ENCODE data around the gene ARHGAP26. TPM values are rescaled to one million over a fixed set of nuclear protein-coding genes. Genes with fewer than 3 reads are reported as not detected.

The ARHGAP26 gene
- total RNA-seq, 1 donor from 2014 or later: 71.6 TPM

GRCh38 chr5:143008032-143008431 lies 237.9 kb downstream of the ARHGAP26 start:
- no peak for ATAC-seq
- no peak for DNase-seq (ENCODE audit: low spot score)
- intact Hi-C loops (cut with DNase I): loop anchor here (10.0 kb wide), 1 partner anchor 817 kb away; no protein-coding TSS in a partner anchor

DNA sequence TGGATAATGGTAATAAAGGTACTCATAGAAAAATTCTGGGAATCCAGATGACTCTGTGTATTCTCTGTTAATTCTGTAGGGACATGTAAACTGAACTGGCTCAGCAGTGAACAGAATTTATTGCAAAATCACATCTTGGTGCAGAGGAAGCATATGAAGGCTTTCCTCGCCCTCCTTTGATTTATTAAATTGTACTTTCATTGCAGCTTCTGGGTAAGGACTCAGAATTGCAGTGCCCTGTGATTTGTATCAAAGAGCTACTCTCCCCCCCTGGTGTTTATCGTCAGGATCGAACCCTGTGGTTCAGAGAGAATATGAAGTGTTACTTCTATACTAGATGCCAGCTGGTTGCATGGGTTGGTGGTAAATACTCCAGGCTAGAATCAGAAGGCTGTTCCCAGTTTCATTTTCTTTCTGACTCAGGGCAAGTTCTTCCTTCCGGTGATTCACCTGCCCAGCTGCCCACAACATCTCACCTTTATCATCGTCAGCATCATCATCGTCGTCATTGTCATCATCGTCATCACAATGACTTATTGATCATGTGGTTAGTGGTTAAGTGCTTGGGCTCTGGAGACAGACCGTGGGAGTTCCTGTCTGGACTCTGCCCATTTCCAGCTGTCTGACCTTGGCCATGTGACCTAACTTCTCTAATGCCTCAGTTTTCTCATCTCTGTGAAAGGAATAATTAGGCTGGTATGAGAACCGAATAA lies 238.8 kb downstream of the ARHGAP26 start:
- intact Hi-C loops (cut with DNase I): loop anchor here (10.0 kb wide), 1 partner anchor 816 kb away; no protein-coding TSS in a partner anchor
- DNase-seq (ENCODE audit: low spot score): no peak
- peak; percentile 61 for ATAC-seq

GRCh38 chr5:143010351-143010750 lies 240.2 kb downstream of the ARHGAP26 start:
- no peak for ATAC-seq
- intact Hi-C loops (cut with DNase I): no loop called here
- DNase-seq (ENCODE audit: low spot score): no peak

DNA sequence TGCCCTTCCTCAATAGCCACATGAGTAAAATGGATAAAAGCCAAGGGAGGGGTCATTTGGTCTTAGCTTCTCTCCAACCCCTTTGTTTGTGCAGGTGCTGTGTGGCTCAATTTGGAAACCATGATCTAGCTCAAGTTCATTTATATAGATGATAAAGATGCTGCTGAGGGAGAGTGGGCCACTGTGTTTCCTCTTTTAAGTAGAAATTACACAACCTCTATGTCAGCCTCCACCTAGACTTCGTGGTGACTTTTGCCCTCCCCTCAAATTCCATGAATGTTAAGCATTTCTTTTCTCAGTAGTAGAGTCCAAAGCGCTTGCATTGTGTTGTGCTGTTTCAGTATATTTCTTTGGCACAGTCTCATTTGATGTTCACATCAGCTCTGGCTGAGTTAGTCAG lies 241.4 kb downstream of the ARHGAP26 start:
- DNase-seq (ENCODE audit: low spot score): no peak
- peak; percentile 54 for ATAC-seq
- intact Hi-C loops (cut with DNase I): no loop called here

- DNase-seq (ENCODE audit: low spot score) (no peak), ATAC-seq (no peak)
- intact Hi-C loops (cut with DNase I): no loop called here
These were observed 243.2 kb downstream of the ARHGAP26 start for GRCh38 chr5:143013176-143013891.

- ATAC-seq (no peak), DNase-seq (ENCODE audit: low spot score) (no peak)
- intact Hi-C loops (cut with DNase I): no loop called here
These were observed 244.0 kb downstream of the ARHGAP26 start for GRCh38 chr5:143014017-143014651.

DNA sequence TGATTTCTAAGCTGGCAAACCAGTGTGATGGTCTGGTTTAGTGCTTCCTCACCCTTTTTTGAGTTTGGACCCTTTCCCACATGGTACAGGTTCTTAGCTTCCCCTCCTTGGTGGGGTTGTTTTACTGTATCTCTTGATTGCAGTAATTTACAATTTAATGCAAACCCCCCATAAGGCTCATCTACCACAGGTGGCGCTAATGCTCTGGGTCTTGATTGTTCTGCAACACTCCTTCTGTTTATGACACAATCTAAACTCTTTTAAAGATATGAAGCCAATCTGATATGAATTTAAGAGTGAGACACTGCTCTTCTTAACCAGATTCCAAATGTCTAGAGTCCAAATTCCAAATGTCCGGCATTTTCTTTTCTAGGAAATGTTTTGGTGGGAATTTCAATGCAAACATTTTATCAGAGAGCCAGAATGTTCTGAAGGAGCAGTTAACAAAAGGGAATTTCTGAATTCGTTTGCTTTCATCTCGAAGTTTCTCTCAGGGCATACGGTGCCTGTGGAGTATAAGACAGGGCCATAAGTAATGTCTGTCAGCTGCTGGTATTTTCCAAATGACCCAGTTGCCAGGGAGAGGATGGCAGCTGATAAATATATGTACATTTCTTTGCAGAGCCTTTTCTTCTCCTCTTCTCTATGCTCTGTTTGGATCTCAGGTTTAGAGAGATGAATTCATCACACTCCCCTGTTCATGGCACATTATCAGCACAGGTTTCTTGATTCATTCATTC lies 246.8 kb downstream of the ARHGAP26 start:
- ATAC-seq: no peak
- no peak for DNase-seq (ENCODE audit: low spot score)
- intact Hi-C loops (cut with DNase I): no loop called here

DNA sequence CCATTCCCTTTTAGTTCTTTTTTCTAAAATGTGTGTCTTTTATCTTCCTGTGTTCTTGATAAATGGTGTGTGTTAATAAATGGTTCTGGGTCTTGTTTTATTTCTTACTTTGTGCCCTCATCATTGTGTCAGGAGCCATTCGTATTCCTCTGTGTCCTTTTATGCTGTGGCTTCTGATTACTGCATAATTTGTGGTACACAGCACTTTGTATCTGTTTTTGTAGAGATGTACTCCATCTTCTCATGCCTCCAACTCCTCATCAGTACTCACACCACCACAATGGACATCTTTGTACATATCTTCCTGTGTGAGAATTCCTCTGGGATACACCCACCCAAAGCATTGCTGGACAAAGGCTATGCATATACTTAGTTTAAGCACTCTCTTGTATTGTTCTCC lies 247.4 kb downstream of the ARHGAP26 start:
- ATAC-seq (no peak), DNase-seq (ENCODE audit: low spot score) (no peak)
- intact Hi-C loops (cut with DNase I): no loop called here

DNA sequence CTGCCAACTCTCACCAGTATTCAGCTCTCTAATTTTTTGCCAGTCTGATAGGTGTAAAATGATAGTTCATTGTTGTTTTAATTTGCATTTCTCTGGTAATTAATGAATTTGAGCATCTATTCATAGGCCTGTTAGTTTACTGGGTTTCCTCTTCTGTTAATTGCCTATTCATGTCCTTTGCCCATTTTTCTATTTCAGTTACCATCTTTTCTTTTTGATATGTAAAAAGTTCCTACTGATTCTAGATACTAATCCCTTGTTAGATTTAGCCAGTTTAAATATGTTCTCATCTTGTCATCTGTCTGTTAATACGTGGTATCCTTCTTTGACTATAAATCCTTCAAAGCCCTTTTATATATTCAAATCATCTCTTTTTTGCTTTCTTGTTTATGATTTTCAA lies 247.8 kb downstream of the ARHGAP26 start:
- no peak for ATAC-seq
- DNase-seq (ENCODE audit: low spot score): no peak
- intact Hi-C loops (cut with DNase I): no loop called here

DNA sequence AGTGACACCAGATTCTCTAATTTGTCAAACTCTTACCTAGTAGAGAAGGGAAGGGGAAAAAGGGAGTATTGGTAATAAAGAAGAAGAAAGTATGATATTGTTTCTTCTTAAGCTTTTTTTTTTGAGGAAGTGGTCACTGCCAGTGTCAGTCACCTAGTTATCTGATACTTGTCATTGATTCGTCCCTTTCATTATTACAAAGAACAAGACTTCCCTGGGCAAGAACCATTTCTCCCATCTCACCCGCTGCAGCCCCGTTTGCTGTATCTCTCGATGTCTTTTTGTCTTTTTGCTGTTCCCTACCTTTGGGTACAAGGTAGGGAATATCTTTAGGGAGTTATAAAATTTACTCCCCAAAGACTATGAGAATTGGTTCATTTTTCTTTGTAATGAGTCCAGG lies 249.0 kb downstream of the ARHGAP26 start:
- intact Hi-C loops (cut with DNase I): no loop called here

DNA sequence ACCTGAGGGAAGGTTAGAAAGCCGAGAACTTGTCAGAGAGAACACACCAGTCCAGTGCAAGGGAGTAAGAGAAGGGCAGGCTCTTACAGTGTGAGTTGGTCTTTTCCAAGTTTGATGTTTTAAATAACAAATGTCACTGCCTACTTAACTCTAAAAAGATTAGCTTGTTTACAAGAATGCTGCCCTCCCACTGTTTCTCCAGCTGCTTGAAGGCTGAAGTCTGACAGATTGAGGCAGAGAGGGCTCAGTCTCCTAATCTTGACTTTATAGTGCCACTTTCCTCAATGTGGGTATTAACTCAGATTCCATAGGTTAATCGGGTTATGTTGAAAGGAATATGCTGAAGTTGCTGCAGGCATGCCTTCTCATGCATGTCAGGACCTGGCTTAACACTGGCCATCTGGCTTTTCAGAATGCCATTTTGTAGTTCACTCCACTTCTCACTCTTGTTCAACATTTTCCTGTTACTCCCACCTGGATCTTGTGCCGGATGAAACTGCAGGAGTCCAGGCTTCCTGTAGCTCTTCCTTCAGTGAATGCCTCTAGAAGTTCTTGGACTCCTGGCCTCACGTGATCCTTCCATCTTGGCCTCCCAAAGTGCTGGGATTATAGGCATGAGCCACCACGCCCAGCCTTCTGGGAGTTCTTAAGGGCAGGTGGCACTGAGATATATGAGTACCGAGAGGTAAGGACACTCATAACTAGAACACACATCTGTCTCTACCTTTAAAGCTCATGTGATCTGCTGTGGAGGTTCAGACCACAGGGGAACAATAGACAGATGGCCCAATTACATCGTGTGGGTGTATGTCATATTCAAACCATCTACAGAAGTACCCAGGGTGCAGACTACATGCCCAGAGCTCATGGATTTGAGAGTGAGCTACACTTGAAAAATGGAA lies 249.7 kb downstream of the ARHGAP26 start:
- no peak for ATAC-seq
- no peak for DNase-seq (ENCODE audit: low spot score)
- intact Hi-C loops (cut with DNase I): no loop called here

More for the DNA sequence above, 249.0 kb downstream of the ARHGAP26 start:
- ATAC-seq (no peak), DNase-seq (ENCODE audit: low spot score) (no peak)

- ATAC-seq (no peak), DNase-seq (ENCODE audit: low spot score) (no peak)
- intact Hi-C loops (cut with DNase I): no loop called here
These were observed 251.4 kb downstream of the ARHGAP26 start for GRCh38 chr5:143021595-143021994.

DNA sequence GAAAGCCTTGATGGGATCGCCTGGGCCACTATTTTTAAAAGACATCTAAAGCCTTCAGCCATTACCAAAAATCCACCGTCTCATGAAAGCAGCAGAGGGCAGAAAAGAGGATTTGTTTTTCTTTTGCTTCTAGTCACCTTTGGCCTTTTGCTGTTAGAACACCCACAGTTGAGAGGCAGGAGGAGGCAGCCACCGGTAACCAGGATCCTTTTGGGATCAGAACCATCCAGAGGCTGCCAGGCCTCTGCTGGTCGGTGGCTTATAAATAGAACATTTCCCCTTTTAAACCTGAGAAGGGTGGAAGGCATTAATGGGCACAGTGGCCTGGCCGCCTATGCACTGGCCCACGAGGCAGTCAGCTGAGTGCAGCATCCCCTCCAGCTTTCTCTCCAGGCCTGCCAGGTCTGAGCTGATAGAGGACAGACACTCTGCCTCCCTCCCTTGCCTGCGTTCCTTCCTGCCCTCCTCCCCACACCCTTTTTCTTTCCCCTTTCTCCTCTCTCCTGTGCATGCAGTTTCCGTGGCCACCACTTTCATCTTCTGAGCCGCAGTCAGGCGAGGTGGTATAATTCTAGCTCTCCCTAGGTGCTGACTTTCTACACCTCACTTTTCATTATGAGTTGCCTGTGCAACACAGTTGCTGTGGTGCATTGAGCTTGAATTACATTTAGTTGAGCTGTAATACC lies 253.4 kb downstream of the ARHGAP26 start:
- peak; percentile 62 for DNase-seq (ENCODE audit: low spot score)
- intact Hi-C loops (cut with DNase I): no loop called here

DNA sequence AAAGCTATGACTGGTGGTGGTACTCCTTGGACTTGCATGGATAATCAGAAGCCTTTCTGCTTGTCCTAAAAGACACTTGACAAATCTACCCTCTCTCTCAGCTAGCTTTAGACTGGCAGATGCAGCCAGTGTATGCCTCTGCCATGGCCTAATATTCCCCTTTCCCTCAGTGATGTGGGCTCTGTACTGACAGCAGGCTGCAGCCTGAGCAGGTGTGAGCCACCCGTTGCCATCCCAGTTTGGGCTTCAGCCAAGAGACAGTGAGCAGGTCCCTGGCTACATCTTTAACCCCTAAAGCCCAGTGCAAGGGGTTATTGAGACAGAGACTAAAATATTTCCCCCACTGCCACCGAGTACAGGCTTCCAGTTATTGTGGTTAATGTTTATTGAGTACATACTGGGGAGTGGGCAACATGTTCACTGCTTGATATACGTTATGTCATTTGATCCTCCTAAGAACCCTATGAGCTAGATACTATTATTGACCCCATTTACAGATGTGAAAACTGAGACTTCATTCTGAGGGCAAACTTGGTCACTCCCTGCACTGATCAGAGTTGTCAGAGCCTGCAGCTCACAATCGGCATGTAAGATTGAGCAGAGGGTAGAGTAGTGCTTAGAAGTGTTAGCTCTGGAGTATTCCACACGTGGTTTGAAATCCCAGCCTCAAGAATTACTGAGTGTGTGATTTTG lies 254.2 kb downstream of the ARHGAP26 start:
- intact Hi-C loops (cut with DNase I): no loop called here
- ATAC-seq (no peak), DNase-seq (ENCODE audit: low spot score) (no peak)

More for the DNA sequence above, 253.4 kb downstream of the ARHGAP26 start:
- peak; percentile 86 for ATAC-seq

DNA sequence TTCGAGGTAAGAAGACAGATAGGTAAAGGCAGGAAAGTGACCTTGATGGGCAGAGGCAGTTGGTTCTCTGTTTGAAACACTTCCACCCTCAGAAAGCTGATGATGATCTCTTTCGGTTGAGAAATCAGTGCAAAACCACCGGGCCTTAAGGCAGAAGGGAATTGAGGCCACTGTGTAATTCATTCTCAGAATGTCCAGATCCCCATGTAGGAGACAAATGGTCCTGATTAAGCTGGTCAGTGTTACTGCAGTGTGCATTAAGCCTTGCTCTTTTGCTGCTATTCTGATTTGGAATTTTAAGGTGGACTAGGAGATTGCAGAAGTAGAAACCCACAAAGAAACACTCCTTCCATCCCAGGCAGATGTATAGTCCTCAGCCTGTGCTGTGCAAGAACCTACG lies 255.2 kb downstream of the ARHGAP26 start:
- no peak for DNase-seq (ENCODE audit: low spot score)
- ATAC-seq: no peak
- intact Hi-C loops (cut with DNase I): no loop called here

GRCh38 chr5:143025971-143026370 lies 255.8 kb downstream of the ARHGAP26 start:
- ATAC-seq (no peak), DNase-seq (ENCODE audit: low spot score) (no peak)
- intact Hi-C loops (cut with DNase I): no loop called here

DNA sequence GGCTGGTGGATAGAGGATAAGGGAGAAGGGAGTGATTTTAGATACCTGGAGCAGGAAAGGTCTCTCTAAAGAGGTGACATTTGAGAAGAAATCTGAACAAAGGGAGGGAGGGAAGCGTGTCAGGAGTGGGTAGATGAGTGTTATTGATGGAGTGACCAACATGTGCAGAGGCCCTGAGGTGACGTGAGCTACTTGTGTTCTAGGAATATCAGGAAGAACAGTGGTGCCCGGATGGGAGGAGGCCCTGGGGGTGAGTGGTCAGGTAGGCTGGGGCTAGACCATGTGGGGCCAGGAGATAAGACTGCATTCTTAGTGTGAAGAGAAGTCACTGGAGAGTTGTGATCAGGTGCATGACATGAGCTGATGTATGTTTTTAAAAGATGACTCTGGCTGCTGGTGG lies 256.2 kb downstream of the ARHGAP26 start:
- intact Hi-C loops (cut with DNase I): no loop called here
- DNase-seq (ENCODE audit: low spot score): no peak
- no peak for ATAC-seq
